HG03575 (cell line): ENCODE measurements around the gene ASB13.
"Not testable (repeated sequence)": the region's sequence is repeated elsewhere in the genome, so short reads cannot be mapped to it uniquely, and the experiment has no call there.

Experiments used
- ATAC-seq: cut with Tn5 transposase; IDR thresholded peaks from one replicate; pipeline ENCODE4 v1.9.1; 2021; ENCODE audit not compliant: unreplicated experiment, insufficient number of reproducible peaks, low FRiP score; ENCODE audit errors: extremely low read depth

The ASB13 gene

GRCh38 chr10:5629303-5630111, 36.9 kb downstream of the ASB13 start:
- ATAC-seq: peak; percentile 63

- ATAC-seq: no peak
These were observed 37.7 kb downstream of the ASB13 start for GRCh38 chr10:5628451-5629302.

GRCh38 chr10:5627486-5628044, 38.8 kb downstream of the ASB13 start:
- ATAC-seq: no peak

- no peak for ATAC-seq
These were observed 40.2 kb downstream of the ASB13 start for GRCh38 chr10:5625992-5626777.

- ATAC-seq: no peak
These were observed 41.7 kb downstream of the ASB13 start for GRCh38 chr10:5624701-5625100.

GRCh38 chr10:5623081-5623748, 43.2 kb downstream of the ASB13 start:
- ATAC-seq: no peak

GRCh38 chr10:5622186-5622960, 44.0 kb downstream of the ASB13 start:
- no peak for ATAC-seq

GRCh38 chr10:5621371-5621770, 45.0 kb downstream of the ASB13 start:
- ATAC-seq: not testable (repeated sequence)

- ATAC-seq: no peak
These were observed 45.4 kb downstream of the ASB13 start for GRCh38 chr10:5620966-5621365.

GRCh38 chr10:5620223-5620721, 46.1 kb downstream of the ASB13 start:
- ATAC-seq: no peak

GRCh38 chr10:5619362-5620211, 46.8 kb downstream of the ASB13 start:
- ATAC-seq: no peak

- ATAC-seq: no peak
These were observed 47.6 kb downstream of the ASB13 start for GRCh38 chr10:5618829-5619228.

GRCh38 chr10:5618042-5618441, 48.4 kb downstream of the ASB13 start:
- no peak for ATAC-seq

GRCh38 chr10:5617521-5617920, 48.9 kb downstream of the ASB13 start:
- no peak for ATAC-seq

GRCh38 chr10:5616836-5617235, 49.6 kb downstream of the ASB13 start:
- no peak for ATAC-seq

- ATAC-seq: no peak
These were observed 50.3 kb downstream of the ASB13 start for GRCh38 chr10:5616046-5616445.

GRCh38 chr10:5615316-5615715, 51.1 kb downstream of the ASB13 start:
- ATAC-seq: no peak
